OCI-LY3 (cell line): ENCODE data around the gene CACNA2D2.

Experiments used
- H2AFZ ChIP-seq: fragments of 200-600, 300-600 bp; shearing (Covaris generic); 2 replicates; pipeline ENCODE4 v1.6.0; 2014; ENCODE audit warnings: antibody characterized with exemption, low read depth, low read length
- H3K27ac ChIP-seq: fragments of 200-600, 300-600 bp; sonication (generic); 2 replicates; pipeline ENCODE4 v1.5.1; 2014; ENCODE audit warnings: mild to moderate bottlenecking, low read length, moderate library complexity, mixed read lengths
- H3K27me3 ChIP-seq: fragments of 200-600, 300-600 bp; sonication (generic); 2 replicates; pipeline ENCODE4 v1.6.1; 2014; ENCODE audit warnings: low read depth, low read length, mixed read lengths
- H3K36me3 ChIP-seq: fragments of 200-600, 300-600 bp; sonication (generic); replicated peaks from 2 replicates; pipeline ENCODE3; 2014; ENCODE audit warnings: low read depth, low read length, mixed read lengths
- H3K4me1 ChIP-seq: fragments of 300-600, 200-600 bp; sonication (generic); 2 replicates; pipeline ENCODE4 v1.6.1; 2014; ENCODE audit warnings: low read length, mixed read lengths
- H3K4me2 ChIP-seq: fragments of 200-600, 300-600 bp; sonication (generic); 2 replicates; pipeline ENCODE4 v1.6.1; 2014; ENCODE audit warnings: low read length, mixed read lengths
- H3K4me3 ChIP-seq: fragments of 300-600, 200-600 bp; sonication (generic); 2 replicates; pipeline ENCODE4 v1.5.1; 2014; ENCODE audit warnings: antibody characterized with exemption, mild to moderate bottlenecking, low read length, moderate library complexity
- H3K79me2 ChIP-seq: fragments of 300-600, 200-600 bp; shearing (Covaris generic); 2 replicates; pipeline ENCODE4 v1.6.1; 2014; ENCODE audit warnings: mild to moderate bottlenecking, low read length, mixed read lengths
- H3K9ac ChIP-seq: fragments of 300-600, 200-600 bp; shearing (Covaris generic); 2 replicates; pipeline ENCODE4 v1.6.0; 2014; ENCODE audit warnings: mild to moderate bottlenecking, low read length, moderate library complexity
- H3K9me3 ChIP-seq: fragments of 200-600, 300-600 bp; shearing (Covaris generic); 2 replicates; pipeline ENCODE4 v1.6.1; 2014; ENCODE audit warnings: low read length, mixed read lengths; ENCODE audit not compliant: insufficient read depth
- H4K20me1 ChIP-seq: fragments of 200-600, 300-600 bp; sonication (generic); 2 replicates; pipeline ENCODE4 v1.6.1; 2016; ENCODE audit warnings: low read length, mixed read lengths; ENCODE audit not compliant: insufficient read depth
- EZH2phosphoT487 ChIP-seq: fragments of 200-600 bp; shearing (Covaris generic); IDR thresholded peaks from 2 replicates; pipeline ENCODE4 v1.6.1; 2018; ENCODE audit warnings: antibody characterized with exemption, mixed run types, low read depth
- TF ChIP-seq, protein P1 (sequence below): fragments of 200-600, 300-600 bp; sonication (generic); IDR thresholded peaks from 2 replicates; pipeline ENCODE4 v1.5.1; 2014; ENCODE audit warnings: antibody characterized with exemption, low read length, low read depth

The CACNA2D2 gene

DNA sequence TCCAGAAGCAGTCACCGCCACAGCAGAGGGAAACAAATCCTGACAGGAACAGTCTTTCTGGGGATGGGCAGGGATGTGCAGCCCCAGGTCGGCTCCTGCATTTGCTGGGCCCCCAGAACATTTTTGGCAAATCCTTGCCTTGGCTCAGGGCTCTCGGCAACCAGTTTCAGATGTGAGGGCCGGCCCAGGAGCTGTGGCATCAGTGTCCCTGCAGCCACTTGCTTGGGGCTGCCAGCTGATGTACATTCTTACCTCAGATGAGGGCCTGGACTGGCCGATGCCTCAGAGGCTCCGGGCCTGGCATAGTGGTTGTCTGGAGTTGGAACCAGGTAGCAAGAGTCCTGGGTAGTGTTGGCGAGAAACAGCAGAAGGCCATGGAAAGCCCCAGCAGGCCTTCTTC, 148.6 kb downstream of the CACNA2D2 start:
- H3K4me1 ChIP-seq: peaks cover 31% of the 10 kb centered on the region
- peaks cover 54% of the 10 kb centered on the region for H3K79me2 ChIP-seq
- H3K4me2 ChIP-seq: no peak overlapping the region
- H4K20me1 ChIP-seq: 0 out of 2 replicates have a peak, but pooled peaks cover 10% of the 10 kb centered on the region
- no peak overlapping the region for H2AFZ ChIP-seq
- no peak overlapping the region for H3K9ac ChIP-seq
- no peaks in the 10 kb centered on the region for H3K9me3 ChIP-seq
- no peaks in the 10 kb centered on the region for H3K27me3 ChIP-seq
- H3K36me3 ChIP-seq: peaks cover 33% of the 10 kb centered on the region
- H3K27ac ChIP-seq: no peak overlapping the region
- H3K4me3 ChIP-seq: no peak overlapping the region
- no peak for TF ChIP-seq EZH2phosphoT487
- TF ChIP-seq, protein P1, sequence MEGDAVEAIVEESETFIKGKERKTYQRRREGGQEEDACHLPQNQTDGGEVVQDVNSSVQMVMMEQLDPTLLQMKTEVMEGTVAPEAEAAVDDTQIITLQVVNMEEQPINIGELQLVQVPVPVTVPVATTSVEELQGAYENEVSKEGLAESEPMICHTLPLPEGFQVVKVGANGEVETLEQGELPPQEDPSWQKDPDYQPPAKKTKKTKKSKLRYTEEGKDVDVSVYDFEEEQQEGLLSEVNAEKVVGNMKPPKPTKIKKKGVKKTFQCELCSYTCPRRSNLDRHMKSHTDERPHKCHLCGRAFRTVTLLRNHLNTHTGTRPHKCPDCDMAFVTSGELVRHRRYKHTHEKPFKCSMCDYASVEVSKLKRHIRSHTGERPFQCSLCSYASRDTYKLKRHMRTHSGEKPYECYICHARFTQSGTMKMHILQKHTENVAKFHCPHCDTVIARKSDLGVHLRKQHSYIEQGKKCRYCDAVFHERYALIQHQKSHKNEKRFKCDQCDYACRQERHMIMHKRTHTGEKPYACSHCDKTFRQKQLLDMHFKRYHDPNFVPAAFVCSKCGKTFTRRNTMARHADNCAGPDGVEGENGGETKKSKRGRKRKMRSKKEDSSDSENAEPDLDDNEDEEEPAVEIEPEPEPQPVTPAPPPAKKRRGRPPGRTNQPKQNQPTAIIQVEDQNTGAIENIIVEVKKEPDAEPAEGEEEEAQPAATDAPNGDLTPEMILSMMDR: no peak

DNA sequence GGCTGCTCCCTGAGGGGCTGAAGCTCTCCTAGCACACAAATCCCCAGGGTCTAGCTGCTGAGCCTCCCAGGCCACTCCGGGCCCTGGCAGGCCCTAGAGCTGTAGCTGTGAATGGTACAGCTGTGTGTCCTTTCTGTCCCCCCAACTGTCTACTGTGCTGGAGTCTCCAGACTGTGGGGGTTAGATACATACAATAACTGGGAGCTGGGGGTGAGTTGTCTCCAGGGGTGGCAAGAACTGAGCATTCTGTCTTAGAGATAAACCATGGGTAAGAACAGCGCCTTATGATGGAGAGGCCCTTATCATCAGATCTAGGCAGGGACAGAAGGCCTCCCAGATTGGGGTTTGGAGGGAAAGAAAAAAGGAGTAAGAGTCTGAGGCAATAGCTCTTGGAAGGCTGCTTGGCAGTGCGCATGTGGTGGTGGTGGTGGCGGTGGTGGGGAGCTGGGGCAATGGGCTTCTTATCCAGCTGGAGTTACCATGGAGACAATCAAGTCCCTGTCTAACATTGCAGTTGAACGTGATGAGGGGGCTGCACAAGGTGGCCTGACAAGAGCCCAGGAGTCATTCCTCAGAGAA, 149.2 kb downstream of the CACNA2D2 start:
- Histone ChIP-seq H3K36me3 (peaks cover 33% of the 10 kb centered on the region), H3K4me3 (no peak overlapping the region), H3K4me1 (peaks cover 35% of the 10 kb centered on the region), H2AFZ (no peak overlapping the region), H3K9ac (no peak overlapping the region), H3K79me2 (peaks cover 60% of the 10 kb centered on the region), H3K9me3 (no peaks in the 10 kb centered on the region), H3K27me3 (no peaks in the 10 kb centered on the region), H3K27ac (no peak overlapping the region), H3K4me2 (no peak overlapping the region), H4K20me1 (0 out of 2 replicates have a peak, but pooled peaks cover 10% of the 10 kb centered on the region)
- no peak for TF ChIP-seq EZH2phosphoT487
- TF ChIP-seq, protein P1: no peak

DNA sequence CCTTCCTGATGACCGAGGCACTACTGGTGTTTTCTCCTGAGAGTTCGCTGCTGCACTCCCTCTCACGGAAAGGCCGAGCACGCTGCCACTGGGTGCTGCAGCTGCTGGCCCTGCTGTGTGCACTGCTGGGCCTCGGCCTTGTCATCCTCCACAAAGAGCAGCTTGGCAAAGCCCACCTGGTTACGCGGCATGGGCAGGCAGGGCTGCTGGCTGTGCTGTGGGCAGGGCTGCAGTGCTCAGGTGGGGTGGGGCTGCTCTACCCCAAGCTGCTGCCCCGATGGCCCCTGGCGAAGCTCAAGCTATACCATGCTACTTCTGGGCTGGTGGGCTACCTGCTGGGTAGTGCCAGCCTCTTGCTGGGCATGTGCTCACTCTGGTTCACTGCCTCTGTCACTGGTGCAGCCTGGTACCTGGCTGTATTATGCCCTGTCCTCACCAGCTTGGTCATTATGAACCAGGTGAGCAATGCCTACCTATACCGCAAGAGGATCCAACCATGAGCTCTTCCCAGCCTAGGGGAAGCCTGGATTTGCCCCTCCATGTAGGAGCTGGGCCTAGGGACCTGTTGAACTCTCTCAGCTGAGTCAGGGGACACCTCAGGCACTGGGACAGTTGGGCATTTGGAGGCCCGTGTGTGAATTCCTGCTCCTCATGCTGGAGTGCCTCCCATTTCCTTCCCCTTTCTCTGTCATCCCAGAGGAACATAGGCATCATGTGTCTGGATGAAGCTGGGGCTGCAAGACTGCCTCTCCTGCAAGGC, 150.0 kb downstream of the CACNA2D2 start:
- H3K4me3 ChIP-seq: no peak overlapping the region
- 0 out of 2 replicates have a peak, but pooled peaks cover 10% of the 10 kb centered on the region for H4K20me1 ChIP-seq
- H3K9me3 ChIP-seq: no peaks in the 10 kb centered on the region
- H3K9ac ChIP-seq: no peak overlapping the region
- peaks cover 52% of the 10 kb centered on the region for H3K79me2 ChIP-seq
- H3K4me2 ChIP-seq: no peak overlapping the region
- peaks cover 34% of the 10 kb centered on the region for H3K4me1 ChIP-seq
- H3K27ac ChIP-seq: no peak overlapping the region
- TF ChIP-seq, protein P1: no peak
- TF ChIP-seq EZH2phosphoT487: no peak
- peaks cover 33% of the 10 kb centered on the region for H3K36me3 ChIP-seq
- H3K27me3 ChIP-seq: no peaks in the 10 kb centered on the region
- H2AFZ ChIP-seq: no peak overlapping the region

DNA sequence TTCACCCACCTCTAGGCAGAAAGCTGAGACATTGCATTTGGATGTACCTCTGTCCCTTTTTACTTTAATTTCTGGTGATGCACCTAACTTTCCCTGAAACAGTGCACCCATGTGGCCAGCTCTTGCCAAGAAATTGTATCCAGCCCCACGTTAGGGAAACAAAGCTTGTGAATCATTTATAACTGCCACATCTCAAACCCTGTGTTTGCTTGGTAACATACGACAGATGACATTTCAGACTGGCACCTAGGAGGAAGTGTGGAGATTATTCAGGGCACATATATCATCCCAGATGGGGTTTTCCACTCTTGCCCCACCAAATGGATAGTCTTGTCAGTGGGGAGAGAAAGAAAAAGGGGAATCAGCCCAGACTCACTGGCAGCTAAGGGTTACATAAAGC, 150.7 kb downstream of the CACNA2D2 start:
- TF ChIP-seq, protein P1: peak; percentile 31
- TF ChIP-seq EZH2phosphoT487: no peak
- H3K79me2 ChIP-seq: peaks cover 46% of the 10 kb centered on the region

More for the DNA sequence above, 150.7 kb downstream of the CACNA2D2 start:
- Histone ChIP-seq H2AFZ (no peak overlapping the region), H3K36me3 (peaks cover 28% of the 10 kb centered on the region), H3K4me2 (no peak overlapping the region), H3K4me1 (peaks cover 28% of the 10 kb centered on the region), H3K9ac (no peak overlapping the region), H4K20me1 (0 out of 2 replicates have a peak, but pooled peaks cover 10% of the 10 kb centered on the region), H3K27ac (no peak overlapping the region), H3K9me3 (no peaks in the 10 kb centered on the region), H3K27me3 (no peaks in the 10 kb centered on the region), H3K4me3 (no peak overlapping the region)
